Measurements from ENCODE around the gene ZNF385D. TPM values are rescaled to one million over a fixed set of nuclear protein-coding genes. Genes with fewer than 3 reads are reported as not detected.
A peak's percentile ranks its signal among the peaks of the same experiment; 100 is the strongest.

The ZNF385D gene
- total and polyA plus RNA-seq, 8 donors, result 0.42 to 4.0 (median 1.1) TPM

- ATAC-seq (no peak), FAIRE-seq (no peak), DNase-seq (no peak)
- Histone ChIP-seq H3K27ac (no peak overlapping the region), H3K27me3 (no peaks in the 10 kb centered on the region), H3K4me1 (no peaks in the 10 kb centered on the region), H3K36me3 (no peaks in the 10 kb centered on the region), H3K4me3 (no peak overlapping the region), H3K9me3 (no peaks in the 10 kb centered on the region)
- WGBS, 2 donors, result 53 to 61% methylated on average over 3 of the region's 3 CpGs
- intact Hi-C loops (cut with DNase I), result no loop called here
- TF ChIP-seq CTCF (IDR thresholded peaks at IDR 0.05), result no peak
Measured at GRCh38 chr3:21441821-21442220, 309.2 kb downstream of the ZNF385D start.

- no peak for TF ChIP-seq CTCF (IDR thresholded peaks at IDR 0.05)
- H3K4me3 ChIP-seq, result no peak overlapping the region
- no peaks in the 10 kb centered on the region for H3K27me3 ChIP-seq
- 57 to 58% methylated on average over 11 of the region's 11 CpGs for WGBS, 2 donors
- no peak overlapping the region for H3K27ac ChIP-seq
- no peak for ATAC-seq
- H3K36me3 ChIP-seq, result no peaks in the 10 kb centered on the region
- no peaks in the 10 kb centered on the region for H3K4me1 ChIP-seq
- no peaks in the 10 kb centered on the region for H3K9me3 ChIP-seq
- no peak for DNase-seq
- intact Hi-C loops (cut with DNase I), result no loop called here
- no peak for FAIRE-seq
Measured at GRCh38 chr3:21436835-21437234, 314.2 kb downstream of the ZNF385D start.

- ATAC-seq, result peak in 3 of 4 donors; percentile 69 to 76 (median 70)
- no peaks in the 10 kb centered on the region for H3K36me3 ChIP-seq
- no peaks in the 10 kb centered on the region for H3K4me1 ChIP-seq
- H3K27me3 ChIP-seq, result no peaks in the 10 kb centered on the region
- no peak for FAIRE-seq
- H3K4me3 ChIP-seq, result no peak overlapping the region
- intact Hi-C loops (cut with DNase I), result no loop called here
- no peak for TF ChIP-seq CTCF (IDR thresholded peaks at IDR 0.05)
- WGBS, 2 donors, result 47 to 50% methylated on average over 2 of the region's 2 CpGs
- no peaks in the 10 kb centered on the region for H3K9me3 ChIP-seq
- DNase-seq, result peak in 1 of 6 donors; percentile 12
- H3K27ac ChIP-seq, result no peak overlapping the region
Measured at GRCh38 chr3:21435871-21436270, 315.1 kb downstream of the ZNF385D start.

GRCh38 chr3:21434310-21434709 lies 316.7 kb downstream of the ZNF385D start:
- DNase-seq (no peak), FAIRE-seq (no peak), ATAC-seq (no peak)
- no peaks in the 10 kb centered on the region for H3K27me3 ChIP-seq
- no peak overlapping the region for H3K27ac ChIP-seq
- no peaks in the 10 kb centered on the region for H3K9me3 ChIP-seq
- 94 to 98% methylated on average over 1 of the region's 1 CpG for WGBS, 2 donors
- no peaks in the 10 kb centered on the region for H3K36me3 ChIP-seq
- intact Hi-C loops (cut with DNase I), result no loop called here
- no peak for TF ChIP-seq CTCF (IDR thresholded peaks at IDR 0.05)
- H3K4me3 ChIP-seq, result no peak overlapping the region
- no peaks in the 10 kb centered on the region for H3K4me1 ChIP-seq

GRCh38 chr3:21433751-21434150 lies 317.3 kb downstream of the ZNF385D start:
- Histone ChIP-seq H3K27ac (no peak overlapping the region), H3K36me3 (no peaks in the 10 kb centered on the region), H3K9me3 (no peaks in the 10 kb centered on the region), H3K4me3 (no peak overlapping the region), H3K4me1 (no peaks in the 10 kb centered on the region), H3K27me3 (no peaks in the 10 kb centered on the region)
- intact Hi-C loops (cut with DNase I), result no loop called here
- FAIRE-seq, result no peak
- DNase-seq, result no peak
- ATAC-seq, result no peak
- no peak for TF ChIP-seq CTCF (IDR thresholded peaks at IDR 0.05)
- 55 to 66% methylated on average over 6 of the region's 6 CpGs for WGBS, 2 donors

Data from pancreas (tissue), 10 donors.